HG02840 (cell line): ENCODE results near the gene SF1.

Experiments
- ATAC-seq: cut with Tn5 transposase; IDR thresholded peaks from one replicate; pipeline ENCODE4 v1.9.1; 2021; ENCODE audit warnings: mild to moderate bottlenecking, moderate library complexity, moderate number of reproducible peaks; ENCODE audit not compliant: unreplicated experiment, low FRiP score

The SF1 gene

DNA sequence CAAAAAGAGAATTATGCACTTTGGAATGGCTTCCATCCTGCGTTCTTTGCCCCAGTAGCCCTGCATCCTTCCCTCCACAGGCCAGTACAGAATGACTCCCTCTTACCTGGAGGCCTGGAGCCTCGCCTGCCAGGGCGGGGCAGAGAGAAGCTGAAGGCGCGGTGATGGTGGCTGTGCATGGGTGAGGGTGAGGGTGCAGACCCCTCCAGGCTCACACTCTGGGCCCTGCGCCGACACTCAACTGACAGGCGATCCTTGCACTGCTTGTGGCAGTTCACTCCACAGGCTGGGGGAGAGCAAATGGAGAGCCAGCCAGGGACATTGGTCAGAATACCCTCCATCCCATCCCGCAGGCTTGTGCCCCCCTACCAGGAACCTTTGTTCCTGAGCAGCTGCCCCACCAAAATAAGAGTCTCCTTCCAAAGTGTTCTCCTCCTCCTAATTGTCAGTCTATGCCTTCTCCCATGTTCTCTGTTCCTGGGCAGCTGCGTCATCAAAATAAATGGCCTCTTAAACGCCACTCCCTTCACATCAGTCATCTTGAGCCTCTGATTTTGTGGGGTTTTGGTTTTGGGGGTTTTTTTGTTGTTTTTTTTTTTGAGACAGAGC is 49.5 kb downstream of the SF1 start:
- no peak for ATAC-seq

DNA sequence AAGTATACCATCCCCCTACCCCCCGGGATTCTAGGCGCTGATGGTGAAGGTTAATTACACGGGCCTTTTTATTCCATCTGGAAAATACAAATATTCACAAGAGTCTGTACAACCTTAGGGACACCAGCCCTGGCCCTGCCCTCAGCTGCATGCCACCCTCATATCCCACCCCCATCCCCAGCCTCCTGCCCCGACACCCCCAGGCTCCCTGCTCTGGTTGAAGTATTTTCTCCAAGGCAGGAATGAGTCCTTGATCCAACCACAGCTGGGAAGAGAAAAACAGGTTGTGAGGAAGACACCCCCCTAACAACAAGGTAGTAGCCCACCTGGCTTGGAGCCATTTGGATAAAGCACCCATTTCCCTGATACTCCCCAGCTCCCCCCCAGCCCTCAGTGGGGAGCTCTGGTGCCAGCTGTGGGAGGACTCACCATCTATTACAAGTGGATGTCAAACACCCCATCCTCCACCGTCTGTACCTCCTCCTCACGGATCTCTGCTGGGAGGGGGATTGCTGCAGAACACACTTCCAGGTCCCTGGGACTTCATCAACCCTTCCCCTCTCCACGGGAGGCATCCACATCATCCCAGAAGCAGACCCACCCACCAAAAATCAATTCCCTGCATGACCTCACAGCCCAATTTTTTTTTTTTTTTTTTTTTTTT is 51.3 kb downstream of the SF1 start:
- ATAC-seq: no peak

DNA sequence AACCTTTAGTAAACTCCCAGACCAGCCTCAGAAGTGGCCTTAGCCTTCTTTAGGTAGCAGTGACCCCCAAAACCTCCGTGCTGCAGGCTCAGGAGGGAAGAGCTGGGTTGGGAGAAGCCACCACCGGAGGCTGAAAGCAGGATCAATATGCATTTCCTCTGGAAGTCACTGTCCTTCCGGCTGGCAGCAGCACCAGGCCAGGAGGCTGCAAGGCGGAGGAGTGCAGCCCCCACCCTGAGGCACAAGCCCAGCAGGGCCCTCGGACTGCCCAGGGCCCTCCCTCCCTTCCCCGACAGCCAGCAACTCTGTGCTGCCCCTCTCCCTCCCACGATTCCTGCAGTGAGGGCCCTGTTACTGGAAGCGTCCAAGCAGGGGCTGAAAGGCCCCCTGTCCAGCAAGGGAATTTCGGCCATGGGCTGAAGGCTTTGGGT is 52.1 kb downstream of the SF1 start:
- no peak for ATAC-seq

DNA sequence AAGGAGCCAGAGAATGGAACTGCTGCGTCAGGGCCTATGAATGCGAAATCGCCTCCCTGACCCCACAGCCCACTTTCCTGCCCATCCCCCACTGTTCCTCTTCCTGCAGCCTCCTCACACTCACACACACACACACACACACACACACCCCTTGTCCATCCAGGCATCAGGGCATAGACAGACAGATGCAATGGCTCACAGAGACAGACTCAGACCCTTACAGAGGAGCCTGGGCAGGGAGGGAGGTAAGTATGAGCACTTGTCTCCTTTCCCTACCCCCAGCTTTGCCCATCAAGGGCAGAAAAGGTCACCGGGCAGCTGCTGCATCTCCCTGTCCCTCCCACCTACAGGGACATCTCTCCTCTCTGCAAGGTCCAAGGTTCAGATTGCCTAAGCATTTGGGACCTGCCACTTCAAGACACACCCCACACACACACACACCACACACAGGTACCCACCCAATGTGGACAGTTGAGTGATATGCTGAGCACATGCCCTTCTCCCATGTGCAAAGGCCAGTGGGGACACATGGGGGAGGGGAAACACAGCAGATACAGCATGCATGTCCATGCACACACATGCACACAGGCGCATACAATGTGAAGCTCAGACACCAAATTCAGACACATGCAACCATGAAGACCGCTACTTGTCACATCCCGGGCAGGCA is 53.3 kb downstream of the SF1 start:
- ATAC-seq: no peak

DNA sequence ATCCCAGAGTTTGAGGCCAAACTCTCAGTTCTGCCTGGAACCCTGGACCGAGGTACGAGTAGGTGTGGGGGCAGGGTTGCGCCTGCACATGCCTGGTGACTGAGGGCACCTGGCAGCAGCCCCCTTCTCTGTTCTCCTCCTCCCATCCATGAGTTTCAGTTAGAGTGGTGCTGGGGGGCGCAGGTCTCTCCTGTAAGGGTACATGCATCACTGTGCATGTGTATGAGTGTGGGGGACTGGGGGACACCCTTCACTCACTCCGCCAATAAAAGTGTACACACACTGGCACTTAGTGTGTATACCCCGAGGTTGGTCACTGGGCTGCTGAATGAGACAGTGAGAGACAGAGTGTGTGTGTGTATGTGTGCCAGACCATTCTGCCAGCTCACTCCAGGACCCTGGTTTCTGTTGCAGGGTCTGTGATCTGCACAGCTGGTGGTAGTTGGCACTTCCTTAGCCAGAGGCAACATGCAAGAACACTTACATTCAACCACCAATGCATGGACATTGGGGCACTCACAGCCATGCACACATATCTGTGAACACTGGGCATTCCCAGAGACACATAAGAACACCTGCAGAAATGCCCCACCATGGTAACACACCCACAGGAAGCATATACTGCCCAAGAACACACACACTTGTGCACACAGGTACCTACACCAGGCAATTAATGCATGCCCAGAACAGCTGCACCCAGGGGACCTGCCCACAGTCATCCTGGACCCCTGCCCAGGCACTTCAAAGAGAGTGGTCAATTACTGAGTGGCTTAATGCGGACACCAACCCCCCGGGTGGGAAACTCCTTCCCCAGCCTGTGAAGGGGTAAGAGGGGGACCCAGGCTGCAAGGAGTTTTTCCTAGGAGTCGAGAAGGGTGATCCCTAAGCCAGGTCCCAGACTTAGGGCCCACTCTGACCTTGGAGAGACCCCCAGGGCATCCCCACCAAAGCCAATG is 54.2 kb downstream of the SF1 start:
- ATAC-seq: no peak

DNA sequence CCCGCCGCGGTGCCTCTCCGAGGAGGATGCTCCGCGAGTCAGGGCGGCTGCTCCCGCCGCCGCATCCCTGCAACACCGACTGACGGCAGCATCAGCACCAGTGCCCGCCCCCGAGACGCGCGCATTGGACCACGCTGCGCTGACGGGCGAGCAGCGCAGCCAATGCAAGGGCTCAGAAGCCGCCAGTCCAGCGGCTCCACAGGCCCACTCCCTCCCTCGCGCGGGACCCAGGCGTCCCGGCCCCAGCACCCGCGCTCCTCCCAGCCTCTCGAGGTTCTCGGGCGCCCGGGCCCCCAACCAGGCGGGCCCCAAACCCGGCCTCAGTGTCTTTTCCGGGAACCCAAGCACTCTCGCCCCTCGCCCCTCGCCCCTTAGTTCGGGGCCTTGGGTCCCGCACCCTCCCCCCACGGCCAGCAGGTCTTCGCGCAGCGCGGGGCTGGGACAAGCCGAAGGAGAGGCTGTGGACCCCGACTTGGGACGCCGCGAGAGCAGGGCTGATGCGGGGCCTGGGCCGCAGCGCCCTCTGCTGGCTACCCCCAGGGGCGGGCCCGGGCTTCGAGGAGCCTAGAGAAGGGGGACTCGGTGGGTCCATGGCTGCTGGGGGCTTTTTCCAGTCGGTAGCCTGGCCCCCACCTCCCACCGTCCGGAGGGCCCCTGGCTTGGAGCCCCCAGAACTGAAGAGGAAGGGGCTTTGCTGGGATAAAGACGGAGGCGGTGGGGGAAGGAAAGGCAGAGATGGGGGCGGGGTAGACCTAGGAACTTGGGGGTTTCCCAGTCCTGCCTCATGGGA is 55.0 kb downstream of the SF1 start, which contains the start of gene NRXN2:
Gene NRXN2 (minus strand): TSS at position 81 of the 790 bp plus-strand sequence. CDS start 9,498 bp downstream, outside the sequence.
- ATAC-seq: peak; percentile 79

DNA sequence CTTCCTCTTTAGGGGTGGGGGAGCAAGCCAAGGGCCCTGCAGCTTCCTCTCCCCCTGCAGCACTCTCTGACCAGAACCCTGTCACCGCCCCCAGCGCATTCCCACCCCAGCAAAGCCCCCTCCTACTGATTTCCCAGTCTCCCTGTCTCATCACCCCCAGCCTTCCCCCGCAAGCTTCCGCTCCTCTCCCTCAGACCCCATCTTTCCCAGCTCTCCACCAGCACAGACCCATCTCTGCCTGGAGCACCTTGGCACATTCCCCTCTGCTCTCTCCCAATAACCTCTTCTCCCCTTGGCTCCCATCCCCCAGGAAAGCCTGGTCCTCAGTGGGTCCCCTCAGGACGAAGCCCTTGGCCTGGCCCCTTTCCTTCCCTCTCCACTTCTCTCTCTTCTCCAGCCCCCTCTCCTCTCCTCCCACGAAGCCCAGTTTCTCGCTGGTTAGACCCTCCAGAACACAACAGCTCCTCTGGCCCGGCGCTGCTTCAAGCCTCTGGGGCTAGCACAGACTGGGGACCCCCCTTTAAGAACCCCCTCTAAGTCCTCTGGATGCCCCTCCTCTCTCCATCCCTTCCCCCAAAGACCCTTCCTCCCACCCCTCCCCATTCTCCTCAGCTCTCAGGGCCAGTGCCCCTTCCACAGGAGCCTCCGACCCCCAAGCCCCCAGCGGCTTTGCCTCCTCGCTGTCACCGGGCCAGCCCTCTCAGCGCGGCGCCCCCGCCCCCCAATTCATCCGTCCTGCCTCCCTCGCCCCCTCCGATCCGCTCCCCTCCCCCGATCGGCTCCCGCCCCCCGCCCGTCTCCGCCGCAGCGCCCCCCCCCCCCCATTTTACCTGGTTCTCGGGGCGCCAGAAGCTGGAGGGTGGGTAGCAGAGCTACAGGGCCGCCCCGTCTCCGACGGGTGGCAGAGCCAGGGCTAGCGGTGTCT is 55.9 kb downstream of the SF1 start:
- no peak for ATAC-seq

DNA sequence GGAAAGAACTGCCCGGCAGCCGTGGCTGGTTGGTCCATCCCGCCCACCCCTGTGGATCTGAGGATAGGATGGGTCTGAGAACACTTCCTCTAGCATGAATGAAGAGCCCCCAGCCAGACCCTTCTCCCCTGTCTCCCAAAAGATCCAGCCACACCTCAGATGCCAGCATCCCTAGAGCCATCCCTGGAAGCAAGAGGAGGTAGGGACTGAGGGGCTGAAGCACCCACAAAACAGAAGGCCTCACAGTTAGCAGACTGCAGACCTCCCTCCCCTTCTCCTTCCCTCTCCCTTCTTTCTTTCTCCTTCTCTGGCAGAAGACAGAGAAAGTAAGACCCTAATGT is 57.0 kb downstream of the SF1 start:
- no peak for ATAC-seq

DNA sequence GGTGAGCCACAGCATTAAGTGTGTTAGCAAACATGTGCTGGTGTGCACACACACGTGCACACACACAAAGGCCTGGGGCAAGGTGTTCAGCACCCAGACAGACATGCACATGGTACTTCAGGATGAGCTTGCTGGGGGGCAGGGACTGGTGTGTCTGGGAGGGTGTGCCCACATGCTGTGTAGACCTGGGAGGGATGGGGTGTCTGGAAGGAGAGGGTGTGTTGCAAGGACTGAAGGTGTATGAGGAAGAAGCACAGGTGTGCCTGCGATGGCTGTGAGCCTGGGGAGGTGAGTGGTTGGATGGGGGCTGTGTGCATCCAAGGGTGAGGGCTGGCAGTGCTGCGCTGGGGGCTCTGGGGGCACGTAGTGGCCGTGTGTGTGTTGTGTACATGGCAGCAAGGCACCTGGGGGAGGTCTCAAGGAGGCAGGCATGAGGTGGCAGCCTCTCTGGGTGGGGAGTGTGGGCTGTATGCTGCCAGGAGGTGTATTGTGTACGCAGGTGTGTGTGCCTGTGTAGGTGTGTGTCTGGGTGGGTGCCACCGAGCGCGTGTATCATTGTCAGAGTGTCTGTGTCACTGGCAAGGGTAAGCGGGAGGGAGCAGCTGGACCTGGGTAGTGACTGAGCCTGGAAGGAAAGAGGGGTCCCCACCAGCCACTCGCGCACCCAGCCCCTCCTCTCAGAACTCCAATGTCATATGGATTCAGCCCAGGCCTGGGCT is 57.5 kb downstream of the SF1 start:
- ATAC-seq: no peak

DNA sequence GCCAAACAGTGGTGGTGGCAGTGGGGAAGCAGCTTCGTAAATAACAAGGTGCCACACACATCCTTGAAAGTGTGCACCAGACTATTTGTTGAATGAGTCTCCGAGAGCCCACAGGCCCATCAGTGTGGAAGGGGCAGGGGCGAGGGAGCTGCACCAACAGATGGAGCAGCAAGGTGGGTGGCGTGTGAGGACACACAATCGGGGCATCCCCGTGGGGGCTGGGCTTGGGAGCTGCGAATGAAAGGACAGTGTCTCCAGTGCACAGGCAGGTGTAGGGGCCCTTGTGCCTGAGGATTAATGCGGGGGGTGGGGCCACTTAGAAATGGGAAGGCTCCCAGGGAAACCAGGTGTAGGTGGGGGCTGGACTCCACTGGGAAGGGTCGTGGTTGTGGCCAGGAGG is 58.2 kb downstream of the SF1 start:
- ATAC-seq: no peak

DNA sequence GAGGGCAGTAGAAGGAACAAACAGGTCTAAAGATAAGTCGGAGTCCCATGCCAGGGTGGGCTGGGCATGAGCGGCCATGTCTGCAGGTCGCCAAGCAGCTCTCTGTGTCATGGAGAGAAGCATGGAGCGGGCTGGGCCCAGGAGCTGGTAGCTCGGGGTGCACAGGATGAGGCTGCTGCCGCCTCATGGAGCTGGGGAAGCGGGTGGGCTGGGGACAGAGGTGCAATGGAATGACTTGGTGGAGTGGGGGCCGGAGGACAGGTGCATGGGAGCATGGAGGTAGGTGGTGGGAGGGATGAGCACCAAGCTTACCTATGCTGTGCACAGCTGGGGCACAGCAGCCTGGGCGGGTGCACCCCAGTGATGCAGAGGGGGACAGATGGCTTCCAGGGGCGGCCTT is 58.9 kb downstream of the SF1 start:
- ATAC-seq: no peak

DNA sequence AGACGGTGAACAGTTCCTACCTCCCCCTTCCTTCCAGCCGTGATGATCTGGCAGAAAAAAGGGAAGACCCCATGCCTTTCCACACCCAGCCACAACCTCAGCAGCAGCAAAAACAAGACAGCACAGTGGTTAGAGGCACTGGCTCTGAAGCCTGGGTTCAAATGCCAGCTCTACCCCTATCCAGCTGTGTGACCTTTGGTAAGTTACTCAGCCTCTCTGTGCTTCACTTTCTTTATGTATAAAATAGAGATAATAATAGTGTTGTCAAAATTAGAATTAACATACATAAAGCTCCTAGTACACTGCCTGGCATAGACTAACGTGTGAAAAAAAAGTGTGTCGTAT is 59.6 kb downstream of the SF1 start:
- no peak for ATAC-seq

DNA sequence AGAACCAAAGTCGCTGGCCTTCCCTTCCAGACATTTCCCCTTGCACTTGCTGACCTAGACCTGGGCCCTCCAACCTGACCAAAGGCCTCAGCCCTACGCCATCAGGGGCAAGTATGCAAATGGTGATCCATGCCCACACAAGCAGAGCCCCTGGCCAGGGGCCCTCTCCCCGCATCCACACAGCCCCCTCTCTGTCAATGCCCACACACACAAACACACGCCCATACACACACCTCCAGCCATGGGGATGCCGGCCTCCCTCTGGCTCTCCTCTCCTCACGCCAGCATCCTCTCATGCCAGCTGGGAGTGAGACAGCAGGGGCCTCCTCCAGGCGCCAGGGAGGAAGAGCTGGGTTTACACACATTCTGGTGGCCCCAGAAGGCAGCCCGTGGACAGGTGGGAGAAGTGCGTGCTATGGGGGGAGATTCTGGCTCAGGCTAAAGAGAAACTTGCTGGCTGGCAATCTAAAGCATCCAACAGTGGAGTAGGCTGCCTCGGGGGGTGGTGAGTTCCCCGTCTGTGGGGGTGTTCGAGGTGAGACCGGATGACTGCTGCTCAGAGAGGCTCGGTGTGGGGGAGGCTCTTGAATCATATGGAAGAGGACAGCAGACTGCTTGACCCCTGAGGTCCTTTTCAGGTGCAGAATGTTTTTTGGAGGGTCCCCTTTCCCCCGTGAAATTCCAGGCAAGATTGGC is 60.1 kb downstream of the SF1 start:
- no peak for ATAC-seq

DNA sequence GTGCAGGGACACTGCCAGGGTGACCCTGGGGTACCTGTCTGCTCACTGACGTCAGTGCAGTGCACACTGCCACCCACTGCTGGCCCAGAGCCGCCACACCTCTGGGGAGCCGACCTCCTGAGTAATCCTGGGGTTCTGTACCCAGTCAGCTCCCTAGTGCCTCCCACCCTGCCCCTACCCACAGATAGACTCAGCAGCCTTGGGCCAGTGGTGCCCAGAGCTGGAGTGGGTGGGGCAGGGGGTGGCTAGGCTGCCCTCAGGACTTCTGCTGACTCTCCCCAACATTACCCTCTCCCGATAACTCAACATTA is 61.1 kb downstream of the SF1 start:
- ATAC-seq: no peak

DNA sequence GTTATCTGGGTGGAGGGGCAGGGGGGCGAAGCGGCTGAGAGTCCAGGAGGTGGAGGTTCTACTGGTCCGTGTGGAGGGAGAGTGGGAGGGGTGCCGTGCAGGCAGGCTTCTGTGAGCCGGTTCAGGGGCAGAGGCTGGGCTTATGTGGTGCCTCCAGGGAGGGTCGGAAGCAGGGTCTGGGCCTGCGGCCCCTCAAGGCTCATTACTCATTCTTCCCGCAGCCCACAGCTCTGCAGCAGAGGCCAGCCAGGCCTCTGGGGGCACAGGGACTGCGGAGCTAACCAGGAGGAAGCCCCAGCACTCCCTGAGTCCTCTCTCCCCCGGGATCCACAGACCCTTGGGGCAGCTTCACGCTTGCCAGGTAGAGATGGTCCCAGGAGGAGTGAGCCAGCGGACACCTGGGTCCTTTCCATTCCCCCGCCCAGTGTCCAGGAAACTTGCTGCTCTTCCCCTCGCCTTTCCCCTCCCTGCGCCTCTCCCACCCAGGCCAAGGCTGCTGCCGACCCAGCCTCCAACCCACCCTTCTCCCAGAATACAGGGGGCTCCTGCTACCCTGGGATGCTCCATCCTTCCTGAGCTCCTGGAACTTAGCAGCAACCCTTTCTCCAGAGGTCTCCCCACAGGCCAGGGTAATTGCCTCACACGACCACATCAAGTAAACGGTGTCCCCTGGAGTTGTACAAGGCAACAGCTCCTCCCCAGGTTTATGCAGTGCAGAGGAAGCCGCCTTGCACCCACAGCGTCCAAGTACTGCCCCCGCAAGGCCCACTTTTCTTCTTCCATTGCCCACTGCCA is 61.7 kb downstream of the SF1 start:
- ATAC-seq: no peak

DNA sequence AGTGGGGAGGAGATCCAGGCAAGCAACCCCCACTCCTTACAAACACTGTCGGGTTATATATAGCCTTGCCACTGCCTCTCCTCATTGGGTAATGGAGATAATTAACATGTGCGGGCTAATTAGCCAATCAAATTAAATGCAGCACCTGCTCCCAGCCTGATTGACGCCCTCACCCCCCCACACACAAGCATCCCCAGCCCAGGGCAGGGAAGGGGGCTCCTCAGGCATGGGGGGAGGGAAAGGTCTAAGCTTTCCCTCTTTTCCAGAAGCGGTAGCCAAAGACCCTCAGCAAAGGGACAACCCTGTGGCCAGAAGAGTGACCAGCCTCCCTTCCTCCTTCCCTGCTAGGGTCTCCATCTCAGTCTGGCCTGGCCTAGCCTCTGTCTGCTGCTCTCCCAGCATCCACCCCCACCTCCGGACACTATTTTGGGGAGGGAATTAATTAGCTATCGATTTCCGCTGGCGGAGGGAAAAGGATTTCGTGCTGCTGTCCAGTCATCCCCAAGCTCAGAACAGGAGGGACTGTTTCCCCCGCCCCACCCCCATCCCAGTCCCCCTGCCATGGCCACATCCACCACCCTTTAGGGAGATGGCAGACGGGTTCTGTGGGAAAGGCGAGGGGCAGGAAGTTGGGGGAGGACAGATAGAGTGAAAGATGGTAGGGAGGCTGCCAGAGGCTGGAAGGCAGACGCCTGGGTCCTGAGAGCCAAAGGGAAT is 62.4 kb downstream of the SF1 start:
- no peak for ATAC-seq

DNA sequence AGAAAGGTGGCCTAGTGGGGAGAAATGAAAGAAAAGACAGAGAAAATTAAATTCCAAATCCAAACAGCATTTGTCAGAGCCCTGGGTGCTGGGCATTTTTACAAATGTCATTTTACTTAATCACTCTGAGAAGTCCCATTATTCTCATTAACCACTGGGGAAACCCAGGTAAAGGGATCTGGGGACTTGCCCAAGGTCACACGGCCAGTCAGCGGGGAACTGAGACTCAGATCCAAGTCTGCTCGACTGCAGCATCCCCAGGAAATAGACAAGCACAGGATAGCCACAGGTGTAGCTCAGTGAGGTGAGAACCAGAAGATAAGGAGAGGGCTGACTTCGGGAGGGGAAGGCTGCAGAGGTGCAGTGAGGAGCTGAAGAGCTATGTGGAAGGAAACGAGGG is 63.2 kb downstream of the SF1 start:
- no peak for ATAC-seq
